MCF 10A (cell line): ENCODE results near the gene DNAH12. TPM values are rescaled to one million over a fixed set of nuclear protein-coding genes. Genes with fewer than 3 reads are reported as not detected.

Experiments used
- BruUV-seq: library from RNA; stranded (reverse); fragments of 400-500 nt; replicated peaks from 2 replicates; lab custom pipeline; 2021; lab: Mats Ljungman, UMichigan
- CTCF ChIA-PET: fragments of 300-600 bp; sonication (Branson Sonifier 250); formaldehyde crosslinking; extraction: SDS; loops from one replicate; lab custom pipeline; 2021; ENCODE audit warnings: antibody characterized with exemption, inconsistent platforms; lab: Yijun Ruan, JAX
- POLR2A ChIA-PET: fragments of 300-600, 350-650 bp; sonication (Branson Sonifier 250); formaldehyde crosslinking; extraction: SDS; loops from one replicate; lab custom pipeline; 2020; ENCODE audit warnings: antibody characterized with exemption, inconsistent platforms; lab: Yijun Ruan, JAX
- DNase-seq: peaks from one replicate; pipeline ENCODE4 v3.0.0-alpha.2; 2018; ENCODE audit not compliant: unreplicated experiment
- H3K27ac Mint-ChIP-seq: one replicate; pipeline ENCODE4 v1.8.0; 2022; ENCODE audit warnings: mild to moderate bottlenecking, low read depth, mixed read lengths; ENCODE audit not compliant: unreplicated experiment
- H3K27me3 Mint-ChIP-seq: one replicate; pipeline ENCODE4 v1.8.0; 2022; ENCODE audit warnings: mixed read lengths; ENCODE audit not compliant: insufficient read depth, unreplicated experiment
- H3K36me3 Mint-ChIP-seq: one replicate; pipeline ENCODE4 v1.8.0; 2022; ENCODE audit warnings: mild to moderate bottlenecking, moderate library complexity, mixed read lengths; ENCODE audit not compliant: insufficient read depth, unreplicated experiment
- H3K4me1 Mint-ChIP-seq: one replicate; pipeline ENCODE4 v1.8.0; 2022; ENCODE audit warnings: mixed read lengths; ENCODE audit not compliant: insufficient read depth, unreplicated experiment
- H3K4me3 Mint-ChIP-seq: one replicate; pipeline ENCODE4 v1.8.0; 2022; ENCODE audit warnings: mild to moderate bottlenecking, moderate library complexity, mixed read lengths; ENCODE audit not compliant: unreplicated experiment
- H3K9me3 Mint-ChIP-seq: one replicate; pipeline ENCODE4 v1.8.0; 2022; ENCODE audit warnings: mixed read lengths; ENCODE audit not compliant: unreplicated experiment
- CTCF ChIP-seq: fragments of 200-600 bp; IDR thresholded peaks from one replicate; pipeline ENCODE4 v1.8.0; 2022; ENCODE audit warnings: antibody characterized with exemption, mild to moderate bottlenecking; ENCODE audit not compliant: unreplicated experiment
- intact Hi-C: fragments of 100-400 bp; cut with micrococcal nuclease; formaldehyde crosslinking; loops from 2 replicates; pipeline ENCODE4 v1.14.1; 2022
- total RNA-seq: library from RNA; stranded (reverse); gene quantifications from 2 replicates; pipeline ENCODE4 v1.2.3, GENCODE V29; 2022

Gene DNAH12
- total RNA-seq, 1 experiment from 2014 or later: 0.58 TPM

- CTCF ChIA-PET: no interaction called here
- Mint-ChIP-seq H3K36me3 (no peaks in the 10 kb centered on the region), H3K27ac (no peak overlapping the region), H3K27me3 (peaks cover 12% of the 10 kb centered on the region), H3K9me3 (no peaks in the 10 kb centered on the region), H3K4me3 (no peak overlapping the region), H3K4me1 (no peaks in the 10 kb centered on the region)
- no peak for TF ChIP-seq CTCF
- no peak for DNase-seq
- BruUV-seq: no TSS peak
- intact Hi-C loops: no loop called here
- POLR2A ChIA-PET: no interaction called here
Observed at GRCh38 chr3:57411715-57412114, 132.4 kb downstream of the DNAH12 start.

- no TSS peak for BruUV-seq
- Mint-ChIP-seq H3K4me3 (no peak overlapping the region), H3K4me1 (no peaks in the 10 kb centered on the region), H3K9me3 (no peaks in the 10 kb centered on the region), H3K27ac (no peak overlapping the region), H3K27me3 (peaks cover 12% of the 10 kb centered on the region), H3K36me3 (no peaks in the 10 kb centered on the region)
- ChIA-PET POLR2A (interaction anchor here (1.0 kb wide), 1 partner anchor 128 kb away, joined by 3 read pairs; no protein-coding TSS in a partner anchor), CTCF (interaction anchor here (3.5 kb wide), 1 partner anchor 13 kb away, joined by 13 read pairs; no protein-coding TSS in a partner anchor)
- no peak for TF ChIP-seq CTCF
- intact Hi-C loops: no loop called here
- no peak for DNase-seq
Observed at GRCh38 chr3:57409471-57409870, 134.7 kb downstream of the DNAH12 start.

GRCh38 chr3:57402675-57403074 lies 141.5 kb downstream of the DNAH12 start:
- Mint-ChIP-seq H3K36me3 (no peaks in the 10 kb centered on the region), H3K4me3 (no peak overlapping the region), H3K27ac (no peak overlapping the region), H3K4me1 (peaks cover under 1% of the 10 kb centered on the region), H3K9me3 (no peaks in the 10 kb centered on the region), H3K27me3 (peaks cover 45% of the 10 kb centered on the region)
- no TSS peak for BruUV-seq
- CTCF ChIA-PET: no interaction called here
- no peak for DNase-seq
- intact Hi-C loops: no loop called here
- no peak for TF ChIP-seq CTCF
- POLR2A ChIA-PET: no interaction called here

- ChIA-PET POLR2A (interaction anchor here (0.6 to 3.1 kb wide), 4 partner anchors 159 to 302 kb away, joined by 3 to 17 read pairs (median 10); partner anchors contain the start of genes ARF4 and PDE12), CTCF (interaction anchor here (0.5 to 3.7 kb wide), 24 partner anchors 11 to 465 kb away, joined by 3 to 24 read pairs (median 4); no protein-coding TSS in a partner anchor)
- peak; percentile 74 for DNase-seq
- no peaks in the 10 kb centered on the region for H3K36me3 Mint-ChIP-seq
- peaks cover 6% of the 10 kb centered on the region for H3K4me1 Mint-ChIP-seq
- intact Hi-C loops: loop anchor here (1.0 to 2.0 kb wide), 5 partner anchors 37 to 455 kb away; partner anchors contain the start of gene PDE12
- no peaks in the 10 kb centered on the region for H3K9me3 Mint-ChIP-seq
- H3K27ac Mint-ChIP-seq: no peak overlapping the region
- TF ChIP-seq CTCF: peak; percentile 90
- BruUV-seq: no TSS peak
- H3K27me3 Mint-ChIP-seq: peaks cover 64% of the 10 kb centered on the region
- peak overlapping the region; percentile 30 for H3K4me3 Mint-ChIP-seq
Observed at GRCh38 chr3:57397175-57398026, 146.7 kb downstream of the DNAH12 start.
